A673 (cell line): ENCODE data around the gene CLCN4.

Experiments
- EZH2 ChIP-seq: fragments of 200-600 bp; sonication (generic); IDR thresholded peaks from 2 replicates; pipeline ENCODE4 v1.6.1; 2017; ENCODE audit warnings: borderline replicate concordance, low read depth, mild to moderate bottlenecking, mixed read lengths, antibody characterized with exemption, low read length; ENCODE audit not compliant: poor library complexity, severe bottlenecking
- TF ChIP-seq, protein P1 (sequence below): fragments of 300-800, 200-600 bp; sonication (generic); conservative IDR thresholded peaks from 2 replicates; pipeline ENCODE4 v1.5.1; 2017; ENCODE audit warnings: low read depth, mild to moderate bottlenecking, antibody characterized with exemption, low read length, moderate library complexity, mixed read lengths

GRCh38 chrX:10280071-10280470, 123.3 kb downstream of the CLCN4 start:
- TF ChIP-seq, protein P1, sequence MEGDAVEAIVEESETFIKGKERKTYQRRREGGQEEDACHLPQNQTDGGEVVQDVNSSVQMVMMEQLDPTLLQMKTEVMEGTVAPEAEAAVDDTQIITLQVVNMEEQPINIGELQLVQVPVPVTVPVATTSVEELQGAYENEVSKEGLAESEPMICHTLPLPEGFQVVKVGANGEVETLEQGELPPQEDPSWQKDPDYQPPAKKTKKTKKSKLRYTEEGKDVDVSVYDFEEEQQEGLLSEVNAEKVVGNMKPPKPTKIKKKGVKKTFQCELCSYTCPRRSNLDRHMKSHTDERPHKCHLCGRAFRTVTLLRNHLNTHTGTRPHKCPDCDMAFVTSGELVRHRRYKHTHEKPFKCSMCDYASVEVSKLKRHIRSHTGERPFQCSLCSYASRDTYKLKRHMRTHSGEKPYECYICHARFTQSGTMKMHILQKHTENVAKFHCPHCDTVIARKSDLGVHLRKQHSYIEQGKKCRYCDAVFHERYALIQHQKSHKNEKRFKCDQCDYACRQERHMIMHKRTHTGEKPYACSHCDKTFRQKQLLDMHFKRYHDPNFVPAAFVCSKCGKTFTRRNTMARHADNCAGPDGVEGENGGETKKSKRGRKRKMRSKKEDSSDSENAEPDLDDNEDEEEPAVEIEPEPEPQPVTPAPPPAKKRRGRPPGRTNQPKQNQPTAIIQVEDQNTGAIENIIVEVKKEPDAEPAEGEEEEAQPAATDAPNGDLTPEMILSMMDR = no peak
- no peak for TF ChIP-seq EZH2
